ENCODE data around the gene JUP. TPM values are rescaled to one million over a fixed set of nuclear protein-coding genes. Genes with fewer than 3 reads are reported as not detected.
A peak's percentile ranks its signal among the peaks of the same experiment; 100 is the strongest.

The JUP gene
- total and polyA plus RNA-seq, 2 experiments from 2014 or later = 209 to 214 TPM

DNA sequence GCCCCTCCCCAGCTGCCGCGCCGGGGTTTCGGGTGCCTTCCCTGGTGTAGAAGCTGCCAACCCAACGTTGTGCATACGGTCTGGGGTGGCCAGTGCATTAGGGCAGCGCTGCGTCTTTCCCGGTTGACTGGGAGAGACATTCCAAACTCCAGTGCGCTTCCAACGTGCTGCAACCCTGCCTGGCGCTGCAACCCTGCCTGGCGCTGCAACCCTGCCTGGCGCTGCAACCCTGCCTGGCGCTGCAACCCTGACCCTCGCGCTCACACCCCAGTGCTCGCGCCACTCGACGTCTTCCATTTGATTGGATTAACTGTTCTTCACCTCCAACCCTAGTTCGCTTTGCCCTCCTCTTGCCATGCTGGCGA, 51.6 kb downstream of the JUP start:
- peaks cover 19% of the 10 kb centered on the region for H3K4me1 ChIP-seq (ENCODE audit: insufficient read depth)
- H3K9me2 ChIP-seq (replicated peaks; ENCODE audit: insufficient read depth) = no peaks in the 10 kb centered on the region
- peak overlapping the region; percentile 66 for H2AFZ ChIP-seq
- H3K4me3 ChIP-seq = peak overlapping the region; percentile 64
- H3K4me2 ChIP-seq = peak overlapping the region; percentile 99
- TF ChIP-seq EZH2 (IDR thresholded peaks at IDR 0.05; ENCODE audit: borderline replicate concordance) = no peak
- TF ChIP-seq EZH2phosphoT487 (IDR thresholded peaks at IDR 0.05; ENCODE audit: low read depth, severe bottlenecking, unreplicated experiment) = no peak
- TF ChIP-seq, protein P1, sequence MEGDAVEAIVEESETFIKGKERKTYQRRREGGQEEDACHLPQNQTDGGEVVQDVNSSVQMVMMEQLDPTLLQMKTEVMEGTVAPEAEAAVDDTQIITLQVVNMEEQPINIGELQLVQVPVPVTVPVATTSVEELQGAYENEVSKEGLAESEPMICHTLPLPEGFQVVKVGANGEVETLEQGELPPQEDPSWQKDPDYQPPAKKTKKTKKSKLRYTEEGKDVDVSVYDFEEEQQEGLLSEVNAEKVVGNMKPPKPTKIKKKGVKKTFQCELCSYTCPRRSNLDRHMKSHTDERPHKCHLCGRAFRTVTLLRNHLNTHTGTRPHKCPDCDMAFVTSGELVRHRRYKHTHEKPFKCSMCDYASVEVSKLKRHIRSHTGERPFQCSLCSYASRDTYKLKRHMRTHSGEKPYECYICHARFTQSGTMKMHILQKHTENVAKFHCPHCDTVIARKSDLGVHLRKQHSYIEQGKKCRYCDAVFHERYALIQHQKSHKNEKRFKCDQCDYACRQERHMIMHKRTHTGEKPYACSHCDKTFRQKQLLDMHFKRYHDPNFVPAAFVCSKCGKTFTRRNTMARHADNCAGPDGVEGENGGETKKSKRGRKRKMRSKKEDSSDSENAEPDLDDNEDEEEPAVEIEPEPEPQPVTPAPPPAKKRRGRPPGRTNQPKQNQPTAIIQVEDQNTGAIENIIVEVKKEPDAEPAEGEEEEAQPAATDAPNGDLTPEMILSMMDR (IDR thresholded peaks at IDR 0.05; ENCODE audit: poor library complexity) = no peak
- no peak for DNase-seq (ENCODE audit: low spot score)
- H3K27ac ChIP-seq = no peak overlapping the region
- H3K36me3 ChIP-seq (replicated peaks; ENCODE audit: insufficient read depth, low read depth) = no peaks in the 10 kb centered on the region
- no peaks in the 10 kb centered on the region for H3K9me3 ChIP-seq (ENCODE audit: low read depth)
- peaks cover 72% of the 10 kb centered on the region for H3K27me3 ChIP-seq
- H4K20me1 ChIP-seq (ENCODE audit: insufficient read depth, poor library complexity, severe bottlenecking) = no peaks in the 10 kb centered on the region
- H3K79me2 ChIP-seq = no peaks in the 10 kb centered on the region
- WGBS (ENCODE audit: low lambda C conversion rate, missing lambda C conversion rate) = 3% methylated on average over 18 of the region's 23 CpGs

DNA sequence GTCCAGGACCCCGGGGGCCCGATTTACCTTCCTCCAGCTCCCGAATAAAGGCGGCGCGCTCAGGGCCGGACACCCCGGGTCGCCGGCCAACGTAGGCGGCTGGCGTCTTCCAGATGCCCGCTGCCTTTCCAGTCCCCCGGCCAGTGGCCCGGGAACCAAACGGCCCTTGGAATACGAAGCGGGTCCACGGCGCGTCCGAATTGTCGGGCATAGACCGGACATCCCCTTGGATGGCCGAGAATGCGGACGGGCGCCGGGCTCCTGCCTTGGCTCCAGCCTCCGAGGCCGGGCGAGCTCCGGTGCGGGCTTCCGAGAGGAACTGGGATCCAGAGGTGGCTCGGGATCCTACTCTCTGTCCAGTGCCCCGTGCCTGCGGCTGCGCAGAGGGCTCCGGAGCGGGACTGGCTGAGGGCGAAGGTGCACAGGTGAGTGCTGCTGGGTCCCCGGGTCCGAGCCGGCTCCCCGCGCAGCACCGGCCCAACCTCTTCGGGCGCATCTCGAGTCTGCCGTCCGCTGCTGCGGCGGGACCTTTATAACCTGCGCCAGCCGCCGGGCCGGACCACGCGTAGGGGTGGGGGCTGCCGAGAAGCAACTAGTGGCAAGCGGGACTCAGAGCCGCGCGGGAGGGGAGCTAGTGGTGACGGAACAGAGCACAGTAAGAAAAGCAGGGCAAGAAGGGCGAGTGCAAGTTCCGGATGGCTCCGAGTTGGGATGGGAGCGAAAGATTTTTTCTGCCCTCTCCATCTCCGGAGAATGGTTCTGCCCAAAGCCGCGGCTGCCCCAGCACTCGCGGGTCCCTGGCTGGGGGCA, 52.2 kb downstream of the JUP start, which contains the start of gene HAP1:
Gene HAP1 (minus strand): TSS at position 505 of the 810 bp plus-strand sequence. CDS start 9 bp downstream, at position 496.
- H3K36me3 ChIP-seq (replicated peaks; ENCODE audit: insufficient read depth, low read depth) = no peaks in the 10 kb centered on the region
- no peaks in the 10 kb centered on the region for H4K20me1 ChIP-seq (ENCODE audit: insufficient read depth, poor library complexity, severe bottlenecking)
- no peaks in the 10 kb centered on the region for H3K79me2 ChIP-seq
- peak; percentile 65 for TF ChIP-seq EZH2 (IDR thresholded peaks at IDR 0.05; ENCODE audit: borderline replicate concordance)
- TF ChIP-seq, protein P1 (IDR thresholded peaks at IDR 0.05; ENCODE audit: poor library complexity) = no peak
- TF ChIP-seq EZH2phosphoT487 (IDR thresholded peaks at IDR 0.05; ENCODE audit: low read depth, severe bottlenecking, unreplicated experiment) = peak; percentile 28
- H3K9me2 ChIP-seq (replicated peaks; ENCODE audit: insufficient read depth) = no peaks in the 10 kb centered on the region
- H3K27me3 ChIP-seq = peaks cover 72% of the 10 kb centered on the region
- 1% methylated on average over 76 of the region's 77 CpGs for WGBS (ENCODE audit: low lambda C conversion rate, missing lambda C conversion rate)
- peak within 1 kb of the TSS; percentile 99 for H3K4me2 ChIP-seq
- H3K4me3 ChIP-seq = peak within 1 kb of the TSS; percentile 64
- no peaks in the 10 kb centered on the region for H3K9me3 ChIP-seq (ENCODE audit: low read depth)
- peak within 1 kb of the TSS; percentile 66 for H2AFZ ChIP-seq
- H3K27ac ChIP-seq = no peak within 1 kb of the TSS
- DNase-seq (ENCODE audit: low spot score) = peak; percentile 43
- H3K4me1 ChIP-seq (ENCODE audit: insufficient read depth) = peaks cover 19% of the 10 kb centered on the region

DNA sequence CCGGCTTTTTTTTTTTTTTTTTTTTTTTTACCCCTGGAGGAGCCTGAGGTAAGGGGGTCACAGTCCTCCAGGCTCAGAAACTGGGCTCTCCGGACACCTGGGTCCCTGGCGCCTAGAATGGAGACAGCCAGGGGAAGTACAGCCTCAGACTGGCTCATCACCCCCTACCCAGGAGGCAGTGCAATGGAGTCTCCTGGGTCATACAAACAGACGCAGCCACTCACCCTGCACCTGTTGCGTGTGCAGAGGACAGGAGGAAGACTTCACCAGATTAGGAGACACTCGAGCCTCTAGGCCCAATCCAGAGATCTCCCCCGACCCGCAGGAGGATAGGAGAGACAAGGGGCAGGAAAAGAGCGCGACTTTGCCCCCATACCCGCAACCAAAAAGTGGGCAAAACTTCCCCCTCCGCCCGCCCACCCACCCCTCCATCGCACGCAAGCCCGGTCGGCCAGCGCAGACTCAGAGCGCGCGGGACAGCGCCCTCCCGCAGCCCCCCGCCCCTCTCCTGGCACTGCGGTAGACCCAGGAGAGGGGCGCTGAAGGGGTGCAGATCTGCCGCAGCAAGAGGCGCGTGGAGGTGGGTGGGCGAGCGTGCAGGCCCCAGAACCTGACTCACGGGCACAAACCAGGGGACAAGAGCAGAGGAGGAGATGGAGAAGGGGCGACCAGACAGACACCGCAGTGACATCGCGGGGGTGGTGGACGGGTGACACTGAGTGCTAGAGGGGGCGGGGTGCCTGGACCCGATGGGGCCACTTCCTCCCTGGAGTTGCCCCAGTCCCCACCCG, 53.0 kb downstream of the JUP start:
- Histone ChIP-seq H2AFZ (no peak overlapping the region), H3K4me1 (ENCODE audit: insufficient read depth) (peaks cover 19% of the 10 kb centered on the region), H3K27me3 (peaks cover 72% of the 10 kb centered on the region), H4K20me1 (ENCODE audit: insufficient read depth, poor library complexity, severe bottlenecking) (no peaks in the 10 kb centered on the region), H3K4me2 (peak overlapping the region; percentile 99), H3K9me3 (ENCODE audit: low read depth) (no peaks in the 10 kb centered on the region), H3K79me2 (no peaks in the 10 kb centered on the region), H3K9me2 (replicated peaks; ENCODE audit: insufficient read depth) (no peaks in the 10 kb centered on the region), H3K36me3 (replicated peaks; ENCODE audit: insufficient read depth, low read depth) (no peaks in the 10 kb centered on the region), H3K4me3 (peak overlapping the region; percentile 64), H3K27ac (no peak overlapping the region)
- WGBS (ENCODE audit: low lambda C conversion rate, missing lambda C conversion rate) = 12% methylated on average over 34 of the region's 40 CpGs
- no peak for TF ChIP-seq EZH2 (IDR thresholded peaks at IDR 0.05; ENCODE audit: borderline replicate concordance)
- TF ChIP-seq EZH2phosphoT487 (IDR thresholded peaks at IDR 0.05; ENCODE audit: low read depth, severe bottlenecking, unreplicated experiment) = no peak
- TF ChIP-seq, protein P1 (IDR thresholded peaks at IDR 0.05; ENCODE audit: poor library complexity) = no peak
- no peak for DNase-seq (ENCODE audit: low spot score)

Measured in hepatocyte (in vitro differentiated cells).